IMR-90 (cell line): ENCODE data around the gene ELMO1. TPM values are rescaled to one million over a fixed set of nuclear protein-coding genes. Genes with fewer than 3 reads are reported as not detected.

Experiments used
- ATAC-seq: fragments of 200-7000 bp; cut with Tn5 transposase; 2 replicates; pipeline ENCODE4 v1.9.1; 2020; ENCODE audit warnings: low read depth, mild to moderate bottlenecking, moderate library complexity
- BruUV-seq: library from RNA; stranded (reverse); fragments of 400-500 nt; replicated peaks from 2 replicates; lab custom pipeline; 2021; lab: Mats Ljungman, UMichigan
- CTCF ChIA-PET: fragments of 300-600 bp; formaldehyde crosslinking; extraction: SDS; loops from one replicate; lab custom pipeline; 2021; ENCODE audit warnings: antibody characterized with exemption; lab: Yijun Ruan, JAX
- POLR2A ChIA-PET: fragments of 300-600 bp; sonication (Branson Sonifier 250); formaldehyde crosslinking; loops from one replicate; lab custom pipeline; 2022; ENCODE audit warnings: antibody characterized with exemption; ENCODE audit not compliant: unreplicated experiment; lab: Charles Lee
- DNase-seq: peaks from one replicate; pipeline ENCODE4 v3.0.0; 2013
- H2AFZ ChIP-seq: replicated peaks from 2 replicates; pipeline ENCODE3; 2013; ENCODE audit warnings: low read length, mild to moderate bottlenecking; ENCODE audit not compliant: poor library complexity
- H2AK5ac ChIP-seq: 2 replicates; pipeline ENCODE4 v1.6.1; 2013; ENCODE audit warnings: low read depth, low read length, inconsistent platforms
- H2AK9ac ChIP-seq: replicated peaks from 2 replicates; pipeline ENCODE3; 2013; ENCODE audit warnings: mild to moderate bottlenecking, low read depth, low read length, moderate library complexity; ENCODE audit not compliant: poor library complexity
- H2BK120ac ChIP-seq: 2 replicates; pipeline ENCODE4 v1.6.1; 2013; ENCODE audit warnings: low read depth, low read length, inconsistent platforms
- H2BK15ac ChIP-seq: 3 replicates; pipeline ENCODE4 v1.6.1; 2013; ENCODE audit warnings: low read depth, low read length, inconsistent platforms
- H2BK20ac ChIP-seq: 2 replicates; pipeline ENCODE4 v1.6.1; 2013; ENCODE audit warnings: low read depth, mild to moderate bottlenecking, inconsistent platforms, low read length, moderate library complexity
- H2BK5ac ChIP-seq: 2 replicates; pipeline ENCODE4 v1.6.1; 2013; ENCODE audit warnings: mild to moderate bottlenecking, low read depth, low read length, inconsistent platforms; ENCODE audit not compliant: poor library complexity, severe bottlenecking
- H3K14ac ChIP-seq: replicated peaks from 2 replicates; pipeline ENCODE4 v1.6.1; 2013; ENCODE audit warnings: low read depth, low read length, inconsistent platforms
- H3K18ac ChIP-seq: 2 replicates; pipeline ENCODE4 v1.6.1; 2013; ENCODE audit warnings: low read depth, low read length, control low read depth
- H3K23ac ChIP-seq: 2 replicates; pipeline ENCODE4 v1.6.1; 2013; ENCODE audit warnings: low read depth, low read length, inconsistent platforms
- H3K27ac ChIP-seq: 2 replicates; pipeline ENCODE4 v1.5.1; 2013; ENCODE audit warnings: mild to moderate bottlenecking, control low read depth, low read length; ENCODE audit not compliant: insufficient read depth
- H3K27me3 ChIP-seq: 2 replicates; pipeline ENCODE4 v1.6.1; 2013; ENCODE audit warnings: low read length; ENCODE audit not compliant: control insufficient read depth, insufficient read depth
- H3K36me3 ChIP-seq: 2 replicates; pipeline ENCODE4 v1.6.1; 2013; ENCODE audit warnings: low read length, mixed read lengths; ENCODE audit not compliant: control insufficient read depth, insufficient read depth
- H3K4ac ChIP-seq: 2 replicates; pipeline ENCODE4 v1.6.1; 2013; ENCODE audit warnings: low read depth, low read length, inconsistent platforms
- H3K4me1 ChIP-seq: 2 replicates; pipeline ENCODE4 v1.6.1; 2013; ENCODE audit warnings: low read length, mixed read lengths; ENCODE audit not compliant: control insufficient read depth, insufficient read depth
- H3K4me2 ChIP-seq: 2 replicates; pipeline ENCODE4 v1.6.1; 2013; ENCODE audit warnings: low read depth, mild to moderate bottlenecking, control low read depth, low read length, moderate library complexity
- H3K4me3 ChIP-seq: 2 replicates; pipeline ENCODE4 v1.5.1; 2013; ENCODE audit warnings: low read depth, mild to moderate bottlenecking, control low read depth, low read length, moderate library complexity; ENCODE audit not compliant: insufficient read depth
- H3K56ac ChIP-seq: 2 replicates; pipeline ENCODE4 v1.6.1; 2013; ENCODE audit warnings: low read length, inconsistent platforms; ENCODE audit not compliant: insufficient read depth; ENCODE audit errors: extremely low read depth
- H3K79me1 ChIP-seq, 2 experiments: 2 replicates each; pipeline ENCODE4 v1.6.1; 2013; ENCODE audit warnings: low read length in 2 of 2, inconsistent platforms in 1 of 2, low read depth in 1 of 2
- H3K9ac ChIP-seq: 2 replicates; pipeline ENCODE4 v1.6.1; 2013; ENCODE audit warnings: low read depth, low read length, control low read depth
- H3K9me1 ChIP-seq: 2 replicates; pipeline ENCODE4 v1.6.1; 2013; ENCODE audit warnings: low read length, inconsistent platforms; ENCODE audit not compliant: insufficient read depth
- H3K9me3 ChIP-seq: 2 replicates; pipeline ENCODE4 v1.6.1; 2013; ENCODE audit warnings: low read length; ENCODE audit not compliant: control insufficient read depth, insufficient read depth
- H4K20me1 ChIP-seq: 2 replicates; pipeline ENCODE4 v1.6.1; 2013; ENCODE audit warnings: low read length, inconsistent platforms; ENCODE audit not compliant: insufficient read depth
- H4K5ac ChIP-seq: 2 replicates; pipeline ENCODE4 v1.6.1; 2013; ENCODE audit warnings: mild to moderate bottlenecking, low read depth, low read length, control low read depth
- H4K8ac ChIP-seq, 2 experiments: 2 replicates each; pipeline ENCODE4 v1.6.1; 2013; ENCODE audit warnings: low read depth in 2 of 2, low read length in 2 of 2, control low read depth in 1 of 2, inconsistent platforms in 1 of 2
- H4K91ac ChIP-seq: 2 replicates; pipeline ENCODE4 v1.6.1; 2013; ENCODE audit warnings: low read depth, low read length, inconsistent platforms; ENCODE audit not compliant: insufficient read depth
- BHLHE40 ChIP-seq: fragments of 150-350 bp; IDR thresholded peaks from 2 replicates; pipeline ENCODE4 v1.6.1; 2016; ENCODE audit warnings: mild to moderate bottlenecking, low read depth, low read length
- CEBPB ChIP-seq: IDR thresholded peaks from 2 replicates; pipeline ENCODE4 v1.6.1; 2012; ENCODE audit warnings: low read depth, low read length, improper control_type of control experiment
- CHD1 ChIP-seq: IDR thresholded peaks from 2 replicates; pipeline ENCODE4 v1.6.1; 2012; ENCODE audit warnings: low read depth, low read length, improper control_type of control experiment
- ELK1 ChIP-seq: fragments of 150-350 bp; IDR thresholded peaks from 2 replicates; pipeline ENCODE4 v1.6.1; 2016; ENCODE audit warnings: low read depth, mild to moderate bottlenecking, low read length, moderate library complexity, borderline replicate concordance
- FOS ChIP-seq: fragments of 150-350 bp; IDR thresholded peaks from 2 replicates; pipeline ENCODE4 v1.6.1; 2016; ENCODE audit warnings: low read depth, low read length
- MAFK ChIP-seq: IDR thresholded peaks from 2 replicates; pipeline ENCODE4 v1.6.1; 2012; ENCODE audit warnings: low read depth, low read length, improper control_type of control experiment
- RCOR1 ChIP-seq: IDR thresholded peaks from 2 replicates; pipeline ENCODE4 v1.6.1; 2012; ENCODE audit warnings: mild to moderate bottlenecking, low read length, improper control_type of control experiment; ENCODE audit not compliant: insufficient replicate concordance
- SMC3 ChIP-seq: fragments of 150-350 bp; IDR thresholded peaks from 2 replicates; pipeline ENCODE4 v1.6.1; 2016; ENCODE audit warnings: low read depth, mild to moderate bottlenecking, antibody characterized with exemption, low read length, moderate library complexity
- WGBS, 2 experiments: methylation state at CpG; one replicate each; pipeline versions ENCODE4 v1.1.5 to v1.1.7; 2013; ENCODE audit warnings: missing lambda C conversion rate in 2 of 2; ENCODE audit not compliant: insufficient read length in 1 of 2; ENCODE audit errors: extremely low coverage in 2 of 2; 5-methylcytosine and 5-hydroxymethylcytosine counted together
- dilution Hi-C: fragments of 300-500 bp; cut with HindIII; formaldehyde crosslinking; loops from one replicate; pipeline ENCODE4 v1.14.3; 2018; ENCODE audit warnings: low sequenced_read_pairs; ENCODE audit not compliant: unreplicated experiment
- in situ Hi-C: fragments of 300-500 bp; cut with MboI; formaldehyde crosslinking; loops from 3 replicates; pipeline ENCODE4 v1.14.3; 2019; ENCODE audit warnings: low sequenced_read_pairs, inconsistent platforms, mixed read lengths
- intact Hi-C: fragments of 100-400 bp; cut with micrococcal nuclease; formaldehyde crosslinking; loops from 2 replicates; pipeline ENCODE4 v1.10.0; 2022
- polyA plus RNA-seq, 3 experiments: library from polyadenylated mRNA; depleted of rRNA; stranded (reverse); fragments of >200 nt; gene quantifications; 2 replicates each; pipeline ENCODE4 v1.2.3, GENCODE V29; 2012; ENCODE audit warnings: low replicate concordance in 1 of 3
- total RNA-seq: library from RNA; depleted of rRNA; stranded (reverse); fragments of >200 nt; gene quantifications from 2 replicates; pipeline ENCODE4 v1.2.3, GENCODE V29; 2012

ELMO1 gene
- total and polyA plus RNA-seq, 2 of the 4 experiments (the other 2 are of a cell fraction) = 0.03 TPM; not detected in 1

GRCh38 chr7:37097983-37098382 lies 350.7 kb downstream of the ELMO1 start:
- Histone ChIP-seq H3K79me1 (no peaks in the 10 kb centered on the region), H3K36me3 (no peaks in the 10 kb centered on the region), H4K8ac (no peak overlapping the region), H2BK5ac (no peak overlapping the region), H3K4me2 (no peak overlapping the region), H2BK15ac (no peak overlapping the region), H3K4ac (no peak overlapping the region), H3K4me1 (no peaks in the 10 kb centered on the region), H2AK5ac (no peak overlapping the region), H3K9me1 (no peaks in the 10 kb centered on the region), H2BK20ac (no peak overlapping the region), H2AK9ac (no peak overlapping the region), H3K4me3 (no peak overlapping the region), H3K14ac (no peak overlapping the region), H2BK120ac (no peak overlapping the region), H3K18ac (no peak overlapping the region), H4K5ac (no peak overlapping the region), H4K20me1 (no peaks in the 10 kb centered on the region), H4K91ac (no peak overlapping the region), H3K56ac (no peak overlapping the region), H2AFZ (no peak overlapping the region), H3K27ac (no peak overlapping the region), H3K23ac (no peak overlapping the region), H3K9me3 (no peaks in the 10 kb centered on the region), H3K27me3 (no peaks in the 10 kb centered on the region), H3K9ac (no peak overlapping the region)
- no TSS peak for BruUV-seq
- TF ChIP-seq ELK1 = no peak
- TF ChIP-seq FOS = no peak
- no peak for TF ChIP-seq CEBPB
- no peak for TF ChIP-seq BHLHE40
- TF ChIP-seq CHD1 = no peak
- no peak for TF ChIP-seq RCOR1
- TF ChIP-seq SMC3 = no peak
- TF ChIP-seq MAFK = no peak
- dilution Hi-C loops (no loop called here), intact Hi-C loops (no loop called here), in situ Hi-C loops (no loop called here)
- ChIA-PET POLR2A (no interaction called here), CTCF (interaction anchor here (1.2 kb wide), 1 partner anchor 101 kb away, joined by 5 read pairs; no protein-coding TSS in a partner anchor)
- ATAC-seq (no peak), DNase-seq (no peak)
- WGBS, 2 experiments = no CpG with 5 or more reads among the region's 1 CpG
